RPMI7951 (cell line): ENCODE data around the gene KXD1. TPM values are rescaled to one million over a fixed set of nuclear protein-coding genes. Genes with fewer than 3 reads are reported as not detected.

Experiments used
- DNase-seq: peaks from one replicate; pipeline ENCODE4 v3.0.0-alpha.2; 2012; ENCODE audit warnings: low read depth
- total RNA-seq: library from RNA; depleted of rRNA; stranded (reverse); fragments of >200 nt; shearing (Covaris generic); gene quantifications from 2 replicates; pipeline ENCODE4 v1.2.3, GENCODE V29; 2014; rRNA removed

Gene KXD1
- total RNA-seq, 1 experiment from 2014 or later = 159 TPM

GRCh38 chr19:18613589-18614234, 56.0 kb downstream of the KXD1 start:
- DNase-seq = no peak

GRCh38 chr19:18616023-18616422, 58.4 kb downstream of the KXD1 start:
- DNase-seq = no peak

- DNase-seq = no peak
Measured at GRCh38 chr19:18617562-18617961, 59.9 kb downstream of the KXD1 start.

GRCh38 chr19:18618236-18618635, 60.6 kb downstream of the KXD1 start:
- no peak for DNase-seq

Other genes with a start within 250 kb of the KXD1 start
- 385 and 496 TPM in 2 replicates for gene LSM4, start 234.8 kb upstream of the KXD1 start, total RNA-seq
- gene PGPEP1, start 217.3 kb upstream of the KXD1 start, total RNA-seq = 10.7 and 11.9 TPM in 2 replicates
- 1.4 and 1.6 TPM in 2 replicates for gene GDF15, start 171.7 kb upstream of the KXD1 start, total RNA-seq
- gene LRRC25, start 160.2 kb upstream of the KXD1 start, total RNA-seq = not detected in 2 replicates
- gene SSBP4, start 138.5 kb upstream of the KXD1 start, total RNA-seq = 25.1 and 38.9 TPM in 2 replicates
- gene ISYNA1, start 119.7 kb upstream of the KXD1 start, total RNA-seq = 9.9 and 20.9 TPM in 2 replicates
- gene ELL, start 35.8 kb upstream of the KXD1 start, total RNA-seq = 6.5 and 7.2 TPM in 2 replicates
- 172 and 199 TPM in 2 replicates for gene FKBP8, start 14.3 kb upstream of the KXD1 start, total RNA-seq
- gene UBA52, start 14.0 kb downstream of the KXD1 start, total RNA-seq = 1,359 and 2,003 TPM in 2 replicates
- gene REX1BD, start 30.9 kb downstream of the KXD1 start, total RNA-seq = 84.0 and 117 TPM in 2 replicates
- gene CRLF1, start 48.9 kb downstream of the KXD1 start, total RNA-seq = 2.0 and 2.8 TPM in 2 replicates
- not detected in 2 replicates for gene TMEM59L, start 55.0 kb downstream of the KXD1 start, total RNA-seq
- gene KLHL26, start 79.2 kb downstream of the KXD1 start, total RNA-seq = 3.0 and 7.5 TPM in 2 replicates
- 2.2 and 2.9 TPM in 2 replicates for gene CRTC1, start 125.8 kb downstream of the KXD1 start, total RNA-seq
- gene COMP, start 233.4 kb downstream of the KXD1 start, total RNA-seq = 1.1 and 1.2 TPM in 2 replicates